GM12872 (cell line): ENCODE data around the gene BMPER.

Experiments
- TF ChIP-seq, protein P1 (sequence below): IDR thresholded peaks from 3 replicates; pipeline ENCODE4 v1.5.1; 2011; ENCODE audit warnings: low read depth, mild to moderate bottlenecking, low read length, moderate library complexity; ENCODE audit not compliant: insufficient read depth

BMPER gene

DNA sequence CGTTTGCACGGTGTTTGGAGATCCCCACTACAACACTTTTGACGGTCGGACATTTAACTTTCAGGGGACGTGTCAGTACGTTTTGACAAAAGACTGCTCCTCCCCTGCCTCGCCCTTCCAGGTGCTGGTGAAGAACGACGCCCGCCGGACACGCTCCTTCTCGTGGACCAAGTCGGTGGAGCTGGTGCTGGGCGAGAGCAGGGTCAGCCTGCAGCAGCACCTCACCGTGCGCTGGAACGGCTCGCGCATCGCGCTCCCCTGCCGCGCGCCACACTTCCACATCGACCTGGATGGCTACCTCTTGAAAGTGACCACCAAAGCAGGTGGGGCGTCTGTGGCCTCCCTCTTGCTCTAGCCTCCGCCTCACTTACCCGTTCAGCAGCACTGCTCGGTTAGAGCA is 173.5 kb downstream of the BMPER start:
- TF ChIP-seq, protein P1, sequence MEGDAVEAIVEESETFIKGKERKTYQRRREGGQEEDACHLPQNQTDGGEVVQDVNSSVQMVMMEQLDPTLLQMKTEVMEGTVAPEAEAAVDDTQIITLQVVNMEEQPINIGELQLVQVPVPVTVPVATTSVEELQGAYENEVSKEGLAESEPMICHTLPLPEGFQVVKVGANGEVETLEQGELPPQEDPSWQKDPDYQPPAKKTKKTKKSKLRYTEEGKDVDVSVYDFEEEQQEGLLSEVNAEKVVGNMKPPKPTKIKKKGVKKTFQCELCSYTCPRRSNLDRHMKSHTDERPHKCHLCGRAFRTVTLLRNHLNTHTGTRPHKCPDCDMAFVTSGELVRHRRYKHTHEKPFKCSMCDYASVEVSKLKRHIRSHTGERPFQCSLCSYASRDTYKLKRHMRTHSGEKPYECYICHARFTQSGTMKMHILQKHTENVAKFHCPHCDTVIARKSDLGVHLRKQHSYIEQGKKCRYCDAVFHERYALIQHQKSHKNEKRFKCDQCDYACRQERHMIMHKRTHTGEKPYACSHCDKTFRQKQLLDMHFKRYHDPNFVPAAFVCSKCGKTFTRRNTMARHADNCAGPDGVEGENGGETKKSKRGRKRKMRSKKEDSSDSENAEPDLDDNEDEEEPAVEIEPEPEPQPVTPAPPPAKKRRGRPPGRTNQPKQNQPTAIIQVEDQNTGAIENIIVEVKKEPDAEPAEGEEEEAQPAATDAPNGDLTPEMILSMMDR, result no peak

DNA sequence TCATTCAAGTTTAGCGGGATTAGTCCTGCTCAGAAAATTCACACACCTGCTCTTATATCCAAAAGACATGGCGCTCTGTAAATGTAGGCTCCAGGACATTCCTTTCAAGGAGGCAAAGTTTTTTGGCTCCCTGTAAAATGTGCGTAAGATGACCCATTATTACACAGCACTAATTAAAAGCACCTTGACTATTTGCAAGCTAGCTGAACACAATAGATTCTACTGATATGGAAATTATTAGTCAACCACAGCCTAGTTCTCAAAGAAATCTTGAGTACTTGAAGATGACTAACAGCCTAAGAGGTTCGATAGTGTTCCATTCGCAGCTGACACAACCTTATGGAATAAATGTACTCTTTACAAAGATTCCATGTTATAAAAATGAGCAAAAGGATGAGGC is 175.2 kb downstream of the BMPER start:
- TF ChIP-seq, protein P1, result no peak

DNA sequence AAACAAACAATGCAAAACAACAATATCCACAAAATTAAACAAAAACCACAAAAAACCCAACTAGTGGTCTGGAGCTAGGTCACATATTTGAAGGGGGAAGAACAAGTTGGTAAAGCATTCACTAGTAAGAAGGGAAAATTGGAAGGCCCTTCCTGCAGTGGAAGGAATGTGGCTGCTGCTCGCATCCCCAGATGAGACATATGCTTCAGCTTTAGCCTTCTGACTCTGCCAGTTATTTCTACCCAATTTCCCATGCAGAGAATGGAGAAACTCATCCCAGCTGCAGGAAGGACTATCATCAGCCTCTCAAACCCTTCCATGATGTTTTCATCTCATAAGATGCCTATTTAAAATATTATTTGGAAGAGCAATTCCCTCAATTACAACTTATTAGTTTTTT is 176.6 kb downstream of the BMPER start:
- TF ChIP-seq, protein P1, result no peak

DNA sequence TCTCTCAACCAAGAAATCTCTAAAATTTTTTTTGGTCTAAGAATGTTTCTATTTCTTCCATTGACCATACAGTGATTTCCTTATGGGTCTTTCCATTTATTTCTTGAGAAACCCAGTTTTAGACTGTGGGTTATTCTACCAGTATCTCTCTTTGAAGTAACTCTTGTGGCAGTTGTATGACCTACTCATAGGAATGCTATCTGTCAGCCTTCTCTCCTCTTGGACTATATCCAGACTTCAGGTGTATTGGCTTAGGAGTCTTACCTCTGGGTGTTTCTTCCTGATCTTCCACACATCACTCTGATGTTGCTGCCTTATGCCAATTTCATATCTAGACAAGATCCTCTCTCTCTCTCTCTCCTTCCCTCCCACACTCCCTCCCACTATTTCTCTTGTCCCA is 178.1 kb downstream of the BMPER start:
- TF ChIP-seq, protein P1, result no peak

DNA sequence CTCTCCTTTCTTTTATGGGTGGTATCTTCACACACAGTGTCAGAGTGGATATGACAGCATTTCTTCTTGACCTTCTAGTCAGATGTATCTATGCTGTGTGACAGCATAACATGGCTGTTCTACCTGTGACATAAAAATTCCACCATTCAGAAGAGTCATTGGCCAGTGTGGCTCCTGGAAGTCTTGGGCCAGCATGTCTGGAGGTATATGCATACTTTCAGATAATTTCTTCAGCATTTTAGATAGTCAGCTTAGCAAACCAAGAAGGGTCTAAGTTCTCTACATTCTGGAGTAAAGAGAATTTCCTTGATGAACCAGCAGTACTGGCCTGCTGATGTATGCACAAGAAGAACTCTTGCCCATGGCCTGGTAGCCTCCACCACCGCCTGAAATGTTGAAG is 179.3 kb downstream of the BMPER start:
- TF ChIP-seq, protein P1, result no peak

DNA sequence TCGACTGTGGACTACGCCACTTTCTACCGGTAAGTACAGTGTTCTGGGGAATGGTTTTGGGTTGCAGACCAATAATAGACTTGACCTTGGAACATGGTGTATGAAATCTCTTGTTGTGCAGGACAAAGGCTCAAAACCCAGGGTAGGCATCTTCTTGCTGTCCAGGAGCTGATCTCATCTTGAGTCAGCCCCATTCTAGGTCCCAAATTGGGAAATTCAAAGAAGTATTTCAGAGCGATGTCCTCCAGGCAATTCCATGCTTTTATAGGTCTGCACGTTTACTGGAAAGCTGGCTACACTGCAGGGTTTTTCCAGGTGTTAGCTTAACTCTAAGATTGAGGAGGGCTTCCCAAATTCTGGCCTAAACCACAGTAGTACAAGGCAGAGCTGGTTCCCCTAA is 180.7 kb downstream of the BMPER start:
- TF ChIP-seq, protein P1, result no peak

DNA sequence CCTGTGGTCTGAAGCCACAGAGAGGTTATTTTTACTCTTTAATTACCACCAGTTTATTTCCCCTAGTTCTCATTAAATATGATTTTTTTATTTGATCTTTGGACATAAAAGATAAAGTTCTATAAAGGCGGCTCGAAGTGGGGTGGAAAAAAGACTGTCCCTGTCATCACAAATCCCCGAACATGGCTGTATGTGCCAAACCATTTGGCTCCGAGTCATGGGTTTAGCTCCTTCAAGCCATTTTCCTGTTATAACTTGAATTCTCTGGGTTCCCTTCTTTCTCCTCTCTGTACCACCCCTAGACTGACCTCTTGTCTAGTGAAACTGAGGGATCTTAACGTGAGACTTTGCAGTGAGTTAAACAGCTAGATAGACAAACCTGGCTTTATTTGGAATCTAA is 181.6 kb downstream of the BMPER start:
- TF ChIP-seq, protein P1, result no peak
